CD4-positive, CD25-positive, alpha-beta regulatory T cell (primary cell): Measurements from ENCODE around the gene MEGF9. TPM values are rescaled to one million over a fixed set of nuclear protein-coding genes. Genes with fewer than 3 reads are reported as not detected.

Source experiments
- ATAC-seq, 2 donors: fragments of 150-1000 bp; cut with Tn5 transposase; one replicate each; pipeline ENCODE4 v1.10.0; 2021; ENCODE audit warnings: low read depth in 2 of 2, moderate number of reproducible peaks in 2 of 2, moderate library complexity in 1 of 2
- DNase-seq, 3 donors: peaks; one replicate each; pipeline versions ENCODE4 v3.0.0 to v3.0.0-alpha.2; 2012 to 2022; ENCODE audit warnings: mixed read lengths in 1 of 3
- H3K27ac ChIP-seq: one replicate; pipeline ENCODE4 v1.7.0; 2013; ENCODE audit warnings: mild to moderate bottlenecking, low read length; ENCODE audit not compliant: insufficient read depth, poor library complexity, severe bottlenecking
- H3K27me3 ChIP-seq: one replicate; pipeline ENCODE4 v1.7.0; 2013; ENCODE audit warnings: low read length; ENCODE audit not compliant: control insufficient read depth, insufficient read depth
- H3K36me3 ChIP-seq: one replicate; pipeline ENCODE4 v1.7.0; 2013; ENCODE audit warnings: mild to moderate bottlenecking, low read length, moderate library complexity; ENCODE audit not compliant: control insufficient read depth, insufficient read depth
- H3K4me1 ChIP-seq: 2 replicates; pipeline ENCODE4 v1.7.0; 2013; ENCODE audit warnings: mild to moderate bottlenecking, low read length; ENCODE audit not compliant: insufficient read depth, control insufficient read depth, poor library complexity, severe bottlenecking
- H3K4me3 ChIP-seq: one replicate; pipeline ENCODE4 v1.7.0; 2013; ENCODE audit warnings: low read depth, mild to moderate bottlenecking, low read length, moderate library complexity
- H3K9me3 ChIP-seq, 2 experiments: 1 replicate in 1 of 2; 2 replicates in 1 of 2; pipeline ENCODE4 v1.7.0; 2013; ENCODE audit warnings: low read length in 2 of 2, mild to moderate bottlenecking in 1 of 2, moderate library complexity in 1 of 2; ENCODE audit not compliant: control insufficient read depth in 2 of 2
- H3K27ac Mint-ChIP-seq, 3 donors: one replicate each; pipeline ENCODE4 v1.8.0; 2020 to 2022; ENCODE audit warnings: mild to moderate bottlenecking in 3 of 3, mixed read lengths in 3 of 3, moderate library complexity in 2 of 3
- H3K27me3 Mint-ChIP-seq: one replicate; pipeline ENCODE4 v1.8.0; 2022; ENCODE audit warnings: mild to moderate bottlenecking, mixed read lengths
- H3K36me3 Mint-ChIP-seq: one replicate; pipeline ENCODE4 v1.8.0; 2020; ENCODE audit warnings: mixed read lengths
- H3K4me1 Mint-ChIP-seq, 4 donors: one replicate each; pipeline ENCODE4 v1.8.0; 2020 to 2022; ENCODE audit warnings: mixed read lengths in 4 of 4, mild to moderate bottlenecking in 1 of 4
- H3K4me3 Mint-ChIP-seq, 4 donors: one replicate each; pipeline ENCODE4 v1.8.0; 2020 to 2022; ENCODE audit warnings: mild to moderate bottlenecking in 4 of 4, mixed read lengths in 4 of 4, moderate library complexity in 3 of 4
- H3K9me3 Mint-ChIP-seq, 7 donors: one replicate each; pipeline ENCODE4 v1.8.0; 2020 to 2022; ENCODE audit warnings: mixed read lengths in 7 of 7, mild to moderate bottlenecking in 3 of 7, moderate library complexity in 2 of 7
- polyA plus RNA-seq, 4 donors: library from polyadenylated mRNA; unstranded; fragments of 300-500 nt; fragmentation: Illumina TruSeq; gene quantifications; one replicate each; pipeline ENCODE4 v1.2.3, GENCODE V29; 2021
- total RNA-seq: library from RNA; stranded (reverse); gene quantifications from one replicate; pipeline ENCODE4 v1.2.3, GENCODE V29; 2022

MEGF9 gene
- total and polyA plus RNA-seq, 5 donors from 2014 or later, result 4.6 to 17.8 (median 7.5) TPM

DNA sequence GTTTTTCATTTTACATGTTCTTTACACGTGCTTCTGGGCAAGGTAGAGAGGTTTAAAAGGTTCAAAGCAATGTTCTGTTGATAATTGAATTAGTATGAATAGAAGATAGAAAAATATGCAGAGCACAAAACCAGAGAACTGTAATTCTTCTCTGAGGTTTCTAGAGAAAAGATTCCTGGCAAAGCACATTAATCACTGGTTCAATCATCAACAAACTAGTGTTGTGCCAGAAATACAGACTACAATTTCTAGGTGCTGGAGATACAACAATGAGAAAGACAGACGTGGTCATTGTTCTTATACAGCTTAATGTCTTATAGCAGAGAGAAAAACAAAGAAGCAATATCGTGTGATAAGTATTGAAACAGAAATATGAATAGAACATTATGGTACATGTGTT lies 25.5 kb downstream of the MEGF9 start:
- Histone ChIP-seq H3K27ac (no peak overlapping the region), H3K4me1 (no peaks in the 10 kb centered on the region), H3K9me3 (no peaks in the 10 kb centered on the region), H3K27me3 (no peaks in the 10 kb centered on the region), H3K36me3 (no peaks in the 10 kb centered on the region), H3K4me3 (no peak overlapping the region)
- DNase-seq (no peak), ATAC-seq (no peak)
- peaks cover 3% of the 10 kb centered on the region for H3K36me3 Mint-ChIP-seq
- H3K4me3 Mint-ChIP-seq, result no peak overlapping the region
- peaks cover 4% of the 10 kb centered on the region for H3K27me3 Mint-ChIP-seq
- no peak overlapping the region for H3K27ac Mint-ChIP-seq
- peaks cover 8 to 21% (median 12%) of the 10 kb centered on the region in 4 donors for H3K4me1 Mint-ChIP-seq
- no peaks in the 10 kb centered on the region for H3K9me3 Mint-ChIP-seq

DNA sequence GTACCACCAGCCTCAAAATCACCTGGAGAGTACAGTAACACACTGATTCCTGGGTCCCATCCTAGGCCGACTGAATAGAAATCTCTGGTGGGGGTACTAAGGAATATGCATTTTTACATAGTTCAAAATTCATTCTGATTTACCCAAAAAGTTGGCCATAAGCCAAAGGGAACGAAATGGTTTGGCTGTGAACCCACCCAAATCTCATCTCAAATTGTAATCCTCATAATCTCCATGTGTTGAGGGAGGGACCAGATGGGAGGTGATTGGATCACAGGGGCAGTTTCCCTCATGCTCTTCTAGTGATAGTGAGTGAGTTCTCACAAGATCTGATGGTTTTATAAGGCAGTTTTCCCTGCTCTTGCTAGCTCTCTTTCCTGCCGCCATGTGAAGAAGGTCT lies 31.1 kb downstream of the MEGF9 start:
- ATAC-seq (no peak), DNase-seq (no peak)
- Mint-ChIP-seq H3K9me3 (peaks cover 0 to 3% (median 2%) of the 10 kb centered on the region in 7 donors), H3K27me3 (no peaks in the 10 kb centered on the region), H3K4me3 (no peak overlapping the region), H3K4me1 (peaks cover 0 to 27% (median 9%) of the 10 kb centered on the region in 4 donors), H3K36me3 (peaks cover 6% of the 10 kb centered on the region), H3K27ac (no peak overlapping the region)
- Histone ChIP-seq H3K27me3 (no peaks in the 10 kb centered on the region), H3K27ac (no peak overlapping the region), H3K4me3 (no peak overlapping the region), H3K36me3 (no peaks in the 10 kb centered on the region), H3K4me1 (no peaks in the 10 kb centered on the region), H3K9me3 (no peaks in the 10 kb centered on the region)

DNA sequence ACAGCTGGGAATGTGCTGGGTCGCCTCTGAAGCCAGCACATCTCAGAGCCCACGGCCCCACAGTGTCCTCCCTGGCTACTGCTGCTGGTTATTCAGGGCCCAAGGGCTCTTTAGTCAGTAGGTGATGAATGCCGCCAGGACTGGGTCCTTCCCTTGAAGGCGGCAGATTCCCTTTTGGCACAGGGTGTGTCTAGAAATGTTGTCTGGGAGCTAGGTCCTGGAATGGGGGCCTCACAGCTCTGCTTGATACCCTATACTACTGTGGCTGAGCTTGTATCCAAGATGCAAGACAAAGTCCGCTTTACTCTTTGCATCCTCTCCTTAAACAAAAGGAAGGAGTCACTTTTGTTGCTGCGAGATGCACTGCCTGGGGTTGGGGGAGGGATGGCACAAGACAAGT lies 33.1 kb downstream of the MEGF9 start:
- no peaks in the 10 kb centered on the region for H3K9me3 ChIP-seq
- ATAC-seq (no peak), DNase-seq (no peak)
- H3K36me3 ChIP-seq, result no peaks in the 10 kb centered on the region
- Mint-ChIP-seq H3K9me3 (peaks cover 0 to 3% (median 2%) of the 10 kb centered on the region in 7 donors), H3K27ac (no peak overlapping the region), H3K4me1 (peaks cover 0 to 32% (median 11%) of the 10 kb centered on the region in 4 donors), H3K4me3 (no peak overlapping the region), H3K36me3 (peaks cover 6% of the 10 kb centered on the region), H3K27me3 (no peaks in the 10 kb centered on the region)
- H3K27ac ChIP-seq, result no peak overlapping the region
- H3K4me3 ChIP-seq, result no peak overlapping the region
- H3K27me3 ChIP-seq, result no peaks in the 10 kb centered on the region
- H3K4me1 ChIP-seq, result no peaks in the 10 kb centered on the region

DNA sequence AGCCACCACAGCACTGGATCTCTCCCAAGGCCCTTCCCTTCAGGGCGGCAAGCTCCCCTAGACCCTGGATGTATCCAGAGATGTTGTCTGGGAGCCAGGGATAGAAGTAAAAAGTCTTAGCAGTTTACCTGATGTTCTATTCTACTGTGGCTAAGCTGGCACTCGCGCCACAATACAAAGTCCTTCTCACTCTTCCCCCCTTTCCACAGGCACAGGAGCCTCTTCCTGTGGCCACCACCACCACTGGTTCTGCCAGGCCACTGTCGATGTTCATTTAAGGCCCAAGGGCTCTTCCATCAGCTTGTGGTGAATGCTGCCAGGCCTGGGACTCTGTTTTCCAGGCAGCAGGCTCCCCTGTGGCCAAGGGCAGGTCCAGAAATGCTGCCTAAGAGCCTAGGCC lies 33.7 kb downstream of the MEGF9 start:
- H3K9me3 ChIP-seq, result no peaks in the 10 kb centered on the region
- Mint-ChIP-seq H3K4me3 (no peak overlapping the region), H3K36me3 (peaks cover 3% of the 10 kb centered on the region), H3K4me1 (peaks cover 0 to 32% (median 11%) of the 10 kb centered on the region in 4 donors), H3K27ac (no peak overlapping the region), H3K9me3 (peaks cover 0 to 3% (median 2%) of the 10 kb centered on the region in 7 donors), H3K27me3 (no peaks in the 10 kb centered on the region)
- no peaks in the 10 kb centered on the region for H3K36me3 ChIP-seq
- DNase-seq (no peak), ATAC-seq (no peak)
- no peak overlapping the region for H3K27ac ChIP-seq
- no peaks in the 10 kb centered on the region for H3K27me3 ChIP-seq
- no peaks in the 10 kb centered on the region for H3K4me1 ChIP-seq
- H3K4me3 ChIP-seq, result no peak overlapping the region

DNA sequence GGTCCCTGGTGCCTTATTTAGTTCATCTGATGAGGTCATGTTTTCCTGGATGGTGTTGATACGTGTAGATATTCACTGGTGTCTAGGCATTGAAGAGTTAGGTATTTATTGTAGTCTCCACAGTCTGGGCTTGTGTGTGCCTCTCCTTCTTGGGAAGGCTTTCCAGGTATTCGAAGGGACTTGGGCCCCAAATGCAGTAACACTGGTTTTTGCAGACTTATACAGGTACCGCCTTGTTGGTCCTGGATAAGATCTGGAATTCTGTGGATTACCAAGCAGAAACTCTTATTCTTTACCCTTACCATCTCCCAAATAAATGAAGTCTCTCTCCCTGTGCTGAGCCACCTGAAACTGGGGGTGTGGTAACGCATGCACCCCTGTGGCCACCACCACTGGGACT lies 34.1 kb downstream of the MEGF9 start:
- H3K4me3 Mint-ChIP-seq, result no peak overlapping the region
- H3K9me3 Mint-ChIP-seq, result peaks cover 0 to 3% (median 2%) of the 10 kb centered on the region in 7 donors
- ATAC-seq, result no peak
- no peaks in the 10 kb centered on the region for H3K36me3 ChIP-seq
- no peaks in the 10 kb centered on the region for H3K27me3 ChIP-seq
- no peak overlapping the region for H3K27ac Mint-ChIP-seq
- H3K27me3 Mint-ChIP-seq, result no peaks in the 10 kb centered on the region
- H3K27ac ChIP-seq, result no peak overlapping the region
- H3K9me3 ChIP-seq, result no peaks in the 10 kb centered on the region
- no peak overlapping the region for H3K4me3 ChIP-seq
- no peak for DNase-seq
- peaks cover 0 to 32% (median 11%) of the 10 kb centered on the region in 4 donors for H3K4me1 Mint-ChIP-seq
- H3K4me1 ChIP-seq, result no peaks in the 10 kb centered on the region
- peaks cover 3% of the 10 kb centered on the region for H3K36me3 Mint-ChIP-seq

DNA sequence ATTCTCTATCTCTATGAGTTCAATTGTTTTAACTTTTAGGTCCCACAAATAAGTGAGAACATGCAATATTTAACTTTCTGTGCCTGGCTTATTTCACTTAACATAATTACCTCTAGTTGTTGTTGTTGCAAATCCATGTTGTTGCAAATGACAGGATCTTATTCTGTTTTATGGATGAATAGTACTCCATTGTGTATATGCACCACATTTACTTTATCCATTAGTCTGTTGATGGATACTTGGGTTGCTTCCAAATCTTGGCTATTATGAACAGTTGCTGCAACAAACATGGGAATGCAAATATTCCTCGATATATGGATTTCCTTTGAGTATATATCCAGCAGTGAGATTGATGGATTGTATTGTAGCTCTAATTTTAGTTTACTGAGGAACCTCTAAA lies 36.3 kb downstream of the MEGF9 start:
- no peak for DNase-seq
- Mint-ChIP-seq H3K4me3 (no peak overlapping the region), H3K4me1 (peaks cover 0 to 21% (median 8%) of the 10 kb centered on the region in 4 donors), H3K27ac (peak overlapping the region in 1 of 3 donors; percentile 42), H3K36me3 (peaks cover 3% of the 10 kb centered on the region), H3K9me3 (peaks cover 0 to 3% (median 2%) of the 10 kb centered on the region in 7 donors), H3K27me3 (no peaks in the 10 kb centered on the region)
- no peak overlapping the region for H3K4me3 ChIP-seq
- H3K27ac ChIP-seq, result no peak overlapping the region
- H3K4me1 ChIP-seq, result no peaks in the 10 kb centered on the region
- ATAC-seq, result no peak
- no peaks in the 10 kb centered on the region for H3K27me3 ChIP-seq
- no peaks in the 10 kb centered on the region for H3K9me3 ChIP-seq
- H3K36me3 ChIP-seq, result no peaks in the 10 kb centered on the region

DNA sequence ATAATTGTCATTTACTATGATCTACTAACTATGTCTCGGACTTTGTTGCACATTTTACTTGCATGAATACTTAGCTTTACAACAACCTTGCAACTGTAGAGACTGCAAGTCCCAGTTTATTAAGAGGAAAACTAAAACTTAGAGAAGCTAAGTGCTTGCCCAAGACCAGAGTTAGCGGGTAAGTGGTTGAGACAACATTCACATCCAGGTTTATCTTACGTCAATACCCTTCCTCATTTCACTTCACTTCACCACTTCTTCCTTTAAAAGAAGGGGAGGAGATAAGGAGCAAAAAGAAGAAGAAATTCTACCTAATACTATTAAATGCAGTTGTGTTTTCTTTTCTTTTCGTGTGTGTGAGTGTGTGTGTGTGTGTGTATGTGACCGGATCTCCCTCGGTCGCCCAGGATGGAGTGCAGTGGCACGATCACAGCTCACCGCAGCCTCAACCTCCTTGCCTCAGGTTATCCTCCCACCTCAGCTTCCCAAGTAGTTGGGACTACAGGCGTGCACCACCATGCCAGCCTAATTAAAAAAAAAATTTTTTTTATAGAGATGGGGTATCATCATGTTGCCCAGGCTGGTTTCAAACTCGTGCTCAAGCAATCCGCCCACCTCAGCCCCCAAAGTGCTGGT lies 37.4 kb downstream of the MEGF9 start:
- H3K36me3 Mint-ChIP-seq, result peaks cover 3% of the 10 kb centered on the region
- H3K9me3 Mint-ChIP-seq, result peaks cover 0 to 3% (median 2%) of the 10 kb centered on the region in 7 donors
- DNase-seq, result no peak
- H3K4me3 Mint-ChIP-seq, result no peak overlapping the region
- peaks cover 0 to 14% (median 5%) of the 10 kb centered on the region in 4 donors for H3K4me1 Mint-ChIP-seq
- no peak for ATAC-seq
- Histone ChIP-seq H3K27me3 (no peaks in the 10 kb centered on the region), H3K4me3 (no peak overlapping the region), H3K4me1 (no peaks in the 10 kb centered on the region), H3K36me3 (no peaks in the 10 kb centered on the region), H3K27ac (no peak overlapping the region), H3K9me3 (no peaks in the 10 kb centered on the region)
- no peaks in the 10 kb centered on the region for H3K27me3 Mint-ChIP-seq
- no peak overlapping the region for H3K27ac Mint-ChIP-seq

DNA sequence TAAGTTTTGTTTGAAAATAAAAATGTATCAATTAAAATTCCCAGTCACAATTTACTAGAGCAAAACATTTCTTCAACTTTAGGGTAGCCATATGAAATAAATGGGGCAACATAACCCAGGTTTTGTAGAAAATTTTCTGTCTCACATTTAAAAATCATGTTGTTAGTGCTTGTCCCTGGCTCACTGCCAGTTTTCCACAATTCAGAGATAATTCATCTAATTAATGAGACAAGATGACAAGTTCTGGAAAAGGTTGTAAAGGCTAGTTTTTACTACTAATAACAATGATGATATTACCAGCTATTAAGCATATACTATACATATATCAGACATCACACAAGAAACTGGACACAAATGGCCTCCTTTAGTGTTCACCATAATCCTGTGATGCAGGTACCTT lies 45.9 kb downstream of the MEGF9 start:
- ATAC-seq (no peak), DNase-seq (no peak)
- H3K27ac ChIP-seq, result no peak overlapping the region
- no peaks in the 10 kb centered on the region for H3K36me3 Mint-ChIP-seq
- H3K27me3 Mint-ChIP-seq, result no peaks in the 10 kb centered on the region
- H3K4me3 ChIP-seq, result no peak overlapping the region
- no peaks in the 10 kb centered on the region for H3K4me1 ChIP-seq
- peaks cover 3 to 20% (median 12%) of the 10 kb centered on the region in 4 donors for H3K4me1 Mint-ChIP-seq
- no peaks in the 10 kb centered on the region for H3K9me3 ChIP-seq
- H3K9me3 Mint-ChIP-seq, result no peaks in the 10 kb centered on the region
- no peak overlapping the region for H3K4me3 Mint-ChIP-seq
- no peak overlapping the region for H3K27ac Mint-ChIP-seq
- no peaks in the 10 kb centered on the region for H3K36me3 ChIP-seq
- no peaks in the 10 kb centered on the region for H3K27me3 ChIP-seq
